Subcutaneous adipose tissue (tissue), 4 donors: ENCODE data around the gene IFNA2. TPM values are rescaled to one million over a fixed set of nuclear protein-coding genes. Genes with fewer than 3 reads are reported as not detected.

Source experiments
- CTCF ChIP-seq: fragments of 450-650 bp; IDR thresholded peaks from one replicate; pipeline ENCODE4 v1.5.1; 2016; ENCODE audit warnings: low read depth, mild to moderate bottlenecking, control low read depth, antibody characterized with exemption, moderate library complexity
- total RNA-seq, 4 donors: library from RNA; depleted of rRNA; stranded (reverse); fragments of >200 nt; gene quantifications; one replicate each; pipeline ENCODE4 v1.1.0, GENCODE V29; 2016

Gene IFNA2
- total RNA-seq, 4 donors from 2014 or later: not detected

DNA sequence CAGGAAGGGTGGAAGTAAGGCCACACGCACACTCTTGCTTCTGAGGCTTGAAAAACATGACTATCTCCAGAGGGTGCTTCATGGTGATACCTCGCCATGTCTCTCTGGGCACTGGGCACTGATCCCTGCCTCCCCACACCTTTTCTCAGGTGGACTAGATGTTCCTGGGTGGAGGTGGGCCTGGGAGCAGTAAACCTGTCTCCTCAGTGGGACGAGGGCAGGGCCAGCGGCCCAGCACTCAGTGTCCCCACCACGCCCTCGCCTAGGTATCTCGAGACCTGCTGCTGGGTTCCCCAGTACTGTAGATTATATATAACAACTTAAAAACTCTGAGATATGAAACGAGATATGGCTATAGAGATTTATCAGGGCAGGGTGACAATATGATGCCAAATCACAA is 22.9 kb downstream of the IFNA2 start:
- no peak for TF ChIP-seq CTCF

- no peak for TF ChIP-seq CTCF
These were observed 27.4 kb downstream of the IFNA2 start for GRCh38 chr9:21357479-21358460.

GRCh38 chr9:21350787-21351186 is 34.4 kb downstream of the IFNA2 start, which contains the start of gene IFNA6:
Gene IFNA6, minus strand, starts transcription at chr9:21350887. Its CDS starts 0 bp downstream, at chr9:21350887.
- TF ChIP-seq CTCF: no peak

DNA sequence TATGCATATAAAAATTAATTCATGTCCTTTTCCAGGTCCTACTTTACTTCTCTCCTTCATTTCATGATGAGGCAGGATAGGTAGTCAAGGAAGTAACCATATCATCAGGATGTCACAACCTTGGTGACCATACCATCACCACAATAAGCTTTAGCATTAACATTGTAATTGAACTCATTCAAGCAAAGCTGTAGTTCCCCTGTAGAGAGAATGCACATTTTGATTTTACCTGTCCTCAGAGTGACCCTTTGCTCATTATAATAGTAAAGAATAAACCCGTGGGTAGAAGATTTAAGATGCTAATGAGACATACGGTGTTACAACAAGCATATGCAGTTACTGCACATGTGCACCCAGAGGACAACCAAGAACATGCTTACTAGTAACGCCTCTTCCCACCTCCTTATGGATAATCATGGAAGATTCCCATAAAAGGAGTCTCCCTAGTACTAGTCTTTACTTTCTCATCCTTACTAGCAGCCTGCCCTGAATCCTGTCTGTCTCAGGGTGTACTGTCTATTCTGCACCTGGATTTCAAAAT is 36.7 kb downstream of the IFNA2 start:
- no peak for TF ChIP-seq CTCF

DNA sequence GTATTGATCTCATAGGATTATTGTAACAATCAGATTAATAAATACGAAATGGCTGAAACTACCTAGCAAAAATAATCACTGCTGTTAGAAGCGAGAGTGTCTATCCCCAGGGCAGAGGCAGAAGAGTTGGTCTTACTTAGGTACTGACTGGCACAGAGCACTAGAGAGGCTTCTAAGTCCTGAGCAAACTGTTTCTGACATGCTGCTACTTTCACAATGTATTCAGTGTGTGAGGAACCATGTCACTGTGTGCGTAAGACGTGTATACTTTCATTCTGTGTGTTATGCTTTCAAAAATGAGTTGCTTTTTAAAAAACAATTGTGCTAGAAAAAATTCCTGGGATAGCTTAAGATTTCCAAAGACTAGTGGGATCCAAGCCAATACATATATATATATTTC is 44.5 kb downstream of the IFNA2 start:
- TF ChIP-seq CTCF: no peak

DNA sequence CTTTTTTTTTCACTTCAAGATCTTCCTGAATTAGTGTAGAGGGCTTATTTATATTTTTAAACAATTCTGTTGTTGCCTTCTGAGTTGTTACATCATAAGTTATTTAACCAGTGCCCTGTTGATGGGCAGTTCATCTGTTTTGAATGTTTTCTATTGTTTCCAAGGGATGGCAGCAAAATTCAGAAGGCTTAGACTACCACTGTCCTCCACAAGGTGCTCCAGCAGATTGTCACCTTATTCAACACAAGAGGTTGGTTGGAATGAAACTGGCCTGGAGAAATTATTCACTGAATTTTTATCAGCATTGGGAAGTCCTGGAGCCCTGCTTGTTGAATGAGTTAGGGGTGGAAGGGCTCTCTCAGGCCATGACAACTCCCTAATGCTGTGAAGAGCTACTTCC is 48.7 kb downstream of the IFNA2 start:
- no peak for TF ChIP-seq CTCF
